NCI-H526 (cell line): ENCODE results near the gene IREB2.
"Not testable (repeated sequence)": the region's sequence is repeated elsewhere in the genome, so short reads cannot be mapped to it uniquely, and the experiment has no call there.

Source experiments
- DNase-seq, 2 experiments: peaks; one replicate each; lab custom pipeline; 2025; lab: John Stamatoyannopoulos, UW

The IREB2 gene

GRCh38 chr15:78437762-78438618 is at the start of gene IREB2:
IREB2 (plus strand) TSS chr15:78438216; CDS start chr15:78438338, 122 bp downstream.
- peak; percentile 94 to 99 for DNase-seq

- DNase-seq: no peak
Observed at GRCh38 chr15:78388865-78389264, 49.2 kb upstream of the IREB2 start.

- no peak for DNase-seq
Observed at GRCh38 chr15:78389322-78389721, 48.7 kb upstream of the IREB2 start.

GRCh38 chr15:78389738-78390137 is 48.3 kb upstream of the IREB2 start:
- DNase-seq: no peak

GRCh38 chr15:78390242-78390641 is 47.8 kb upstream of the IREB2 start:
- DNase-seq: no peak

GRCh38 chr15:78390826-78391225 is 47.2 kb upstream of the IREB2 start:
- DNase-seq: no peak

- DNase-seq: no peak
Observed at GRCh38 chr15:78391781-78392180, 46.2 kb upstream of the IREB2 start.

- DNase-seq: no peak
Observed at GRCh38 chr15:78392430-78392829, 45.6 kb upstream of the IREB2 start.

- DNase-seq: no peak
Observed at GRCh38 chr15:78393137-78393536, 44.9 kb upstream of the IREB2 start.

GRCh38 chr15:78394026-78394425 is 44.0 kb upstream of the IREB2 start:
- no peak for DNase-seq

GRCh38 chr15:78394981-78395616 is 42.9 kb upstream of the IREB2 start:
- no peak for DNase-seq

GRCh38 chr15:78396186-78396814 is 41.7 kb upstream of the IREB2 start:
- no peak for DNase-seq

- DNase-seq: peak in 1 of 2 experiments; percentile 20
Observed at GRCh38 chr15:78396976-78397375, 41.0 kb upstream of the IREB2 start.

- DNase-seq: no peak
Observed at GRCh38 chr15:78397382-78397781, 40.6 kb upstream of the IREB2 start.

- no peak for DNase-seq
Observed at GRCh38 chr15:78398076-78398825, 39.8 kb upstream of the IREB2 start.

- no peak for DNase-seq
Observed at GRCh38 chr15:78399091-78399490, 38.9 kb upstream of the IREB2 start.

GRCh38 chr15:78402061-78402610 is 35.9 kb upstream of the IREB2 start:
- no peak for DNase-seq

- no peak for DNase-seq
Observed at GRCh38 chr15:78404125-78404524, 33.9 kb upstream of the IREB2 start.

- not testable (repeated sequence) for DNase-seq
Observed at GRCh38 chr15:78404796-78405195, 33.2 kb upstream of the IREB2 start.

GRCh38 chr15:78405336-78405924 is 32.6 kb upstream of the IREB2 start:
- DNase-seq: no peak

GRCh38 chr15:78406016-78406585 is 31.9 kb upstream of the IREB2 start:
- DNase-seq: no peak
